IMR-90 (cell line): Measurements from ENCODE around the gene SMARCC2. TPM values are rescaled to one million over a fixed set of nuclear protein-coding genes. Genes with fewer than 3 reads are reported as not detected.

ENCODE experiments used
- ATAC-seq: fragments of 200-7000 bp; cut with Tn5 transposase; 2 replicates; pipeline ENCODE4 v1.9.1; 2020; ENCODE audit warnings: low read depth, mild to moderate bottlenecking, moderate library complexity
- BruUV-seq: library from RNA; stranded (reverse); fragments of 400-500 nt; replicated peaks from 2 replicates; lab custom pipeline; 2021; lab: Mats Ljungman, UMichigan
- CTCF ChIA-PET: fragments of 300-600 bp; formaldehyde crosslinking; extraction: SDS; loops from one replicate; lab custom pipeline; 2021; ENCODE audit warnings: antibody characterized with exemption; lab: Yijun Ruan, JAX
- POLR2A ChIA-PET: fragments of 300-600 bp; sonication (Branson Sonifier 250); formaldehyde crosslinking; loops from one replicate; lab custom pipeline; 2022; ENCODE audit warnings: antibody characterized with exemption; ENCODE audit not compliant: unreplicated experiment; lab: Charles Lee
- DNase-seq: peaks from one replicate; pipeline ENCODE4 v3.0.0; 2013
- H2AFZ ChIP-seq: replicated peaks from 2 replicates; pipeline ENCODE3; 2013; ENCODE audit warnings: low read length, mild to moderate bottlenecking; ENCODE audit not compliant: poor library complexity
- H2AK5ac ChIP-seq: 2 replicates; pipeline ENCODE4 v1.6.1; 2013; ENCODE audit warnings: low read depth, low read length, inconsistent platforms
- H2AK9ac ChIP-seq: replicated peaks from 2 replicates; pipeline ENCODE3; 2013; ENCODE audit warnings: mild to moderate bottlenecking, low read depth, low read length, moderate library complexity; ENCODE audit not compliant: poor library complexity
- H2BK120ac ChIP-seq: 2 replicates; pipeline ENCODE4 v1.6.1; 2013; ENCODE audit warnings: low read depth, low read length, inconsistent platforms
- H2BK15ac ChIP-seq: 3 replicates; pipeline ENCODE4 v1.6.1; 2013; ENCODE audit warnings: low read depth, low read length, inconsistent platforms
- H2BK20ac ChIP-seq: 2 replicates; pipeline ENCODE4 v1.6.1; 2013; ENCODE audit warnings: low read depth, mild to moderate bottlenecking, inconsistent platforms, low read length, moderate library complexity
- H2BK5ac ChIP-seq: 2 replicates; pipeline ENCODE4 v1.6.1; 2013; ENCODE audit warnings: mild to moderate bottlenecking, low read depth, low read length, inconsistent platforms; ENCODE audit not compliant: poor library complexity, severe bottlenecking
- H3K14ac ChIP-seq: replicated peaks from 2 replicates; pipeline ENCODE4 v1.6.1; 2013; ENCODE audit warnings: low read depth, low read length, inconsistent platforms
- H3K18ac ChIP-seq: 2 replicates; pipeline ENCODE4 v1.6.1; 2013; ENCODE audit warnings: low read depth, low read length, control low read depth
- H3K23ac ChIP-seq: 2 replicates; pipeline ENCODE4 v1.6.1; 2013; ENCODE audit warnings: low read depth, low read length, inconsistent platforms
- H3K27ac ChIP-seq: 2 replicates; pipeline ENCODE4 v1.5.1; 2013; ENCODE audit warnings: mild to moderate bottlenecking, control low read depth, low read length; ENCODE audit not compliant: insufficient read depth
- H3K27me3 ChIP-seq: 2 replicates; pipeline ENCODE4 v1.6.1; 2013; ENCODE audit warnings: low read length; ENCODE audit not compliant: control insufficient read depth, insufficient read depth
- H3K36me3 ChIP-seq: 2 replicates; pipeline ENCODE4 v1.6.1; 2013; ENCODE audit warnings: low read length, mixed read lengths; ENCODE audit not compliant: control insufficient read depth, insufficient read depth
- H3K4ac ChIP-seq: 2 replicates; pipeline ENCODE4 v1.6.1; 2013; ENCODE audit warnings: low read depth, low read length, inconsistent platforms
- H3K4me1 ChIP-seq: 2 replicates; pipeline ENCODE4 v1.6.1; 2013; ENCODE audit warnings: low read length, mixed read lengths; ENCODE audit not compliant: control insufficient read depth, insufficient read depth
- H3K4me2 ChIP-seq: 2 replicates; pipeline ENCODE4 v1.6.1; 2013; ENCODE audit warnings: low read depth, mild to moderate bottlenecking, control low read depth, low read length, moderate library complexity
- H3K4me3 ChIP-seq: 2 replicates; pipeline ENCODE4 v1.5.1; 2013; ENCODE audit warnings: low read depth, mild to moderate bottlenecking, control low read depth, low read length, moderate library complexity; ENCODE audit not compliant: insufficient read depth
- H3K56ac ChIP-seq: 2 replicates; pipeline ENCODE4 v1.6.1; 2013; ENCODE audit warnings: low read length, inconsistent platforms; ENCODE audit not compliant: insufficient read depth; ENCODE audit errors: extremely low read depth
- H3K79me1 ChIP-seq, 2 experiments: 2 replicates each; pipeline ENCODE4 v1.6.1; 2013; ENCODE audit warnings: low read length in 2 of 2, inconsistent platforms in 1 of 2, low read depth in 1 of 2
- H3K9ac ChIP-seq: 2 replicates; pipeline ENCODE4 v1.6.1; 2013; ENCODE audit warnings: low read depth, low read length, control low read depth
- H3K9me1 ChIP-seq: 2 replicates; pipeline ENCODE4 v1.6.1; 2013; ENCODE audit warnings: low read length, inconsistent platforms; ENCODE audit not compliant: insufficient read depth
- H3K9me3 ChIP-seq: 2 replicates; pipeline ENCODE4 v1.6.1; 2013; ENCODE audit warnings: low read length; ENCODE audit not compliant: control insufficient read depth, insufficient read depth
- H4K20me1 ChIP-seq: 2 replicates; pipeline ENCODE4 v1.6.1; 2013; ENCODE audit warnings: low read length, inconsistent platforms; ENCODE audit not compliant: insufficient read depth
- H4K5ac ChIP-seq: 2 replicates; pipeline ENCODE4 v1.6.1; 2013; ENCODE audit warnings: mild to moderate bottlenecking, low read depth, low read length, control low read depth
- H4K8ac ChIP-seq, 2 experiments: 2 replicates each; pipeline ENCODE4 v1.6.1; 2013; ENCODE audit warnings: low read depth in 2 of 2, low read length in 2 of 2, control low read depth in 1 of 2, inconsistent platforms in 1 of 2
- H4K91ac ChIP-seq: 2 replicates; pipeline ENCODE4 v1.6.1; 2013; ENCODE audit warnings: low read depth, low read length, inconsistent platforms; ENCODE audit not compliant: insufficient read depth
- BHLHE40 ChIP-seq: fragments of 150-350 bp; IDR thresholded peaks from 2 replicates; pipeline ENCODE4 v1.6.1; 2016; ENCODE audit warnings: mild to moderate bottlenecking, low read depth, low read length
- CEBPB ChIP-seq: IDR thresholded peaks from 2 replicates; pipeline ENCODE4 v1.6.1; 2012; ENCODE audit warnings: low read depth, low read length, improper control_type of control experiment
- CHD1 ChIP-seq: IDR thresholded peaks from 2 replicates; pipeline ENCODE4 v1.6.1; 2012; ENCODE audit warnings: low read depth, low read length, improper control_type of control experiment
- ELK1 ChIP-seq: fragments of 150-350 bp; IDR thresholded peaks from 2 replicates; pipeline ENCODE4 v1.6.1; 2016; ENCODE audit warnings: low read depth, mild to moderate bottlenecking, low read length, moderate library complexity, borderline replicate concordance
- FOS ChIP-seq: fragments of 150-350 bp; IDR thresholded peaks from 2 replicates; pipeline ENCODE4 v1.6.1; 2016; ENCODE audit warnings: low read depth, low read length
- MAFK ChIP-seq: IDR thresholded peaks from 2 replicates; pipeline ENCODE4 v1.6.1; 2012; ENCODE audit warnings: low read depth, low read length, improper control_type of control experiment
- MAZ ChIP-seq: IDR thresholded peaks from 2 replicates; pipeline ENCODE4 v1.6.1; 2012; ENCODE audit warnings: low read depth, mild to moderate bottlenecking, low read length, improper control_type of control experiment, moderate library complexity, borderline replicate concordance
- NFE2L2 ChIP-seq: fragments of 150-350 bp; IDR thresholded peaks from 2 replicates; pipeline ENCODE4 v1.6.1; 2016; ENCODE audit warnings: low read depth, mild to moderate bottlenecking, low read length
- POLR2A ChIP-seq: IDR thresholded peaks from 2 replicates; pipeline ENCODE4 v1.6.1; 2012; ENCODE audit warnings: mild to moderate bottlenecking, low read depth, low read length
- RAD21 ChIP-seq: IDR thresholded peaks from 2 replicates; pipeline ENCODE4 v1.6.1; 2012; ENCODE audit warnings: low read length, improper control_type of control experiment
- RFX5 ChIP-seq: IDR thresholded peaks from 2 replicates; pipeline ENCODE4 v1.8.0; 2012; ENCODE audit warnings: low read depth, mild to moderate bottlenecking, low read length, moderate library complexity
- SMC3 ChIP-seq: fragments of 150-350 bp; IDR thresholded peaks from 2 replicates; pipeline ENCODE4 v1.6.1; 2016; ENCODE audit warnings: low read depth, mild to moderate bottlenecking, antibody characterized with exemption, low read length, moderate library complexity
- WGBS, 2 experiments: methylation state at CpG; one replicate each; pipeline versions ENCODE4 v1.1.5 to v1.1.7; 2013; ENCODE audit warnings: missing lambda C conversion rate in 2 of 2; ENCODE audit not compliant: insufficient read length in 1 of 2; ENCODE audit errors: extremely low coverage in 2 of 2; 5-methylcytosine and 5-hydroxymethylcytosine counted together
- dilution Hi-C: fragments of 300-500 bp; cut with HindIII; formaldehyde crosslinking; loops from one replicate; pipeline ENCODE4 v1.14.3; 2018; ENCODE audit warnings: low sequenced_read_pairs; ENCODE audit not compliant: unreplicated experiment
- in situ Hi-C: fragments of 300-500 bp; cut with MboI; formaldehyde crosslinking; loops from 3 replicates; pipeline ENCODE4 v1.14.3; 2019; ENCODE audit warnings: low sequenced_read_pairs, inconsistent platforms, mixed read lengths
- intact Hi-C: fragments of 100-400 bp; cut with micrococcal nuclease; formaldehyde crosslinking; loops from 2 replicates; pipeline ENCODE4 v1.10.0; 2022
- polyA plus RNA-seq, 3 experiments: library from polyadenylated mRNA; depleted of rRNA; stranded (reverse); fragments of >200 nt; gene quantifications; 2 replicates each; pipeline ENCODE4 v1.2.3, GENCODE V29; 2012; ENCODE audit warnings: low replicate concordance in 1 of 3
- total RNA-seq: library from RNA; depleted of rRNA; stranded (reverse); fragments of >200 nt; gene quantifications from 2 replicates; pipeline ENCODE4 v1.2.3, GENCODE V29; 2012
- TF ChIP-seq, protein P1 (sequence below): conservative IDR thresholded peaks from 2 replicates; pipeline ENCODE4 v1.5.1; 2012; ENCODE audit warnings: mild to moderate bottlenecking, low read depth, low read length, improper control_type of control experiment

Gene SMARCC2
- total and polyA plus RNA-seq, 2 of the 4 experiments (the other 2 are of a cell fraction): 42.3 to 43.8 TPM

- peak; percentile 72 for TF ChIP-seq SMC3
Observed at GRCh38 chr12:56119361-56119796, 69.9 kb downstream of the SMARCC2 start (continued).

GRCh38 chr12:56118688-56119357 is 70.5 kb downstream of the SMARCC2 start:
- H3K79me1 ChIP-seq: peaks cover 9 to 58% of the 10 kb centered on the region in 2 experiments; a peak in 3 of 4 replicates
- H3K4me2 ChIP-seq: peak overlapping the region; percentile 99
- 5% methylated on average over 6 of the region's 13 CpGs; no CpG with 5 or more reads in 1 of the 2 experiments for WGBS, 2 experiments
- dilution Hi-C loops: no loop called here
- DNase-seq (no peak), ATAC-seq (peak; percentile 0; the same call in 1 of the 2 replicates)
- ChIA-PET POLR2A (interaction anchor here (0.5 to 1.5 kb wide), 7 partner anchors 9 to 1201 kb away, joined by 3 to 8 read pairs (median 3); partner anchors contain the start of genes ESYT1 and SMARCC2), CTCF (interaction anchor here (0.7 to 3.9 kb wide), 4 partner anchors 9 to 72 kb away, joined by 3 to 27 read pairs (median 4); partner anchors contain the start of genes ESYT1 and SMARCC2)
- peaks cover 7% of the 10 kb centered on the region for H4K20me1 ChIP-seq
- H3K56ac ChIP-seq: peak overlapping the region; percentile 13; the same call in 1 of the 2 replicates
- peak overlapping the region; percentile 76 for H2AK5ac ChIP-seq
- peak overlapping the region; percentile 78 for H2AK9ac ChIP-seq
- H3K23ac ChIP-seq: peak overlapping the region; percentile 77
- TF ChIP-seq MAFK: no peak
- TF ChIP-seq ELK1: no peak
- no peak for TF ChIP-seq SMC3
- no peak for TF ChIP-seq RFX5
- TF ChIP-seq, protein P1, sequence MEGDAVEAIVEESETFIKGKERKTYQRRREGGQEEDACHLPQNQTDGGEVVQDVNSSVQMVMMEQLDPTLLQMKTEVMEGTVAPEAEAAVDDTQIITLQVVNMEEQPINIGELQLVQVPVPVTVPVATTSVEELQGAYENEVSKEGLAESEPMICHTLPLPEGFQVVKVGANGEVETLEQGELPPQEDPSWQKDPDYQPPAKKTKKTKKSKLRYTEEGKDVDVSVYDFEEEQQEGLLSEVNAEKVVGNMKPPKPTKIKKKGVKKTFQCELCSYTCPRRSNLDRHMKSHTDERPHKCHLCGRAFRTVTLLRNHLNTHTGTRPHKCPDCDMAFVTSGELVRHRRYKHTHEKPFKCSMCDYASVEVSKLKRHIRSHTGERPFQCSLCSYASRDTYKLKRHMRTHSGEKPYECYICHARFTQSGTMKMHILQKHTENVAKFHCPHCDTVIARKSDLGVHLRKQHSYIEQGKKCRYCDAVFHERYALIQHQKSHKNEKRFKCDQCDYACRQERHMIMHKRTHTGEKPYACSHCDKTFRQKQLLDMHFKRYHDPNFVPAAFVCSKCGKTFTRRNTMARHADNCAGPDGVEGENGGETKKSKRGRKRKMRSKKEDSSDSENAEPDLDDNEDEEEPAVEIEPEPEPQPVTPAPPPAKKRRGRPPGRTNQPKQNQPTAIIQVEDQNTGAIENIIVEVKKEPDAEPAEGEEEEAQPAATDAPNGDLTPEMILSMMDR: no peak
- TF ChIP-seq NFE2L2: no peak
- no peak for TF ChIP-seq CHD1
- TF ChIP-seq CEBPB: no peak
- no peak for TF ChIP-seq BHLHE40
- TF ChIP-seq POLR2A: no peak
- no peak for TF ChIP-seq MAZ
- TF ChIP-seq FOS: no peak
- TF ChIP-seq RAD21: no peak
- H2BK120ac ChIP-seq: 0 out of 2 replicates have a peak overlapping the region, but pooled peaks have one; percentile 3
- peak overlapping the region; percentile 58 for H2BK5ac ChIP-seq
- peak overlapping the region; percentile 12 to 85 for H4K8ac ChIP-seq
- peak overlapping the region; percentile 50 for H3K27ac ChIP-seq
- no peak overlapping the region for H2BK15ac ChIP-seq
- peaks cover 7% of the 10 kb centered on the region for H3K4me1 ChIP-seq
- peak overlapping the region; percentile 56 for H3K4me3 ChIP-seq
- no TSS peak for BruUV-seq
- 0 out of 2 replicates have a peak overlapping the region, but pooled peaks have one; percentile 14 for H3K18ac ChIP-seq
- peak overlapping the region; percentile 85 for H2AFZ ChIP-seq
- H4K5ac ChIP-seq: peak overlapping the region; percentile 45
- peaks cover 16% of the 10 kb centered on the region for H3K36me3 ChIP-seq
- no peaks in the 10 kb centered on the region for H3K9me1 ChIP-seq
- peak overlapping the region; percentile 59 for H3K9ac ChIP-seq
- H2BK20ac ChIP-seq: no peak overlapping the region
- no peaks in the 10 kb centered on the region for H3K27me3 ChIP-seq
- in situ Hi-C loops: no loop called here
- H3K9me3 ChIP-seq: no peaks in the 10 kb centered on the region
- peak overlapping the region; percentile 65 for H3K4ac ChIP-seq
- intact Hi-C loops: loop anchor here (1.0 to 2.0 kb wide), 6 partner anchors 40 to 140 kb away; partner anchors contain the start of genes ANKRD52, MYL6, NABP2 and SMARCC2
- H3K14ac ChIP-seq: peak overlapping the region; percentile 20
- H4K91ac ChIP-seq: peak overlapping the region; percentile 26; the same call in 1 of the 2 replicates
